ENCODE results near the gene LAMP5. TPM values are rescaled to one million over a fixed set of nuclear protein-coding genes. Genes with fewer than 3 reads are reported as not detected.
A peak's percentile ranks its signal among the peaks of the same experiment; 100 is the strongest.

LAMP5 gene
- polyA plus RNA-seq, 3 donors, result 7.2 to 8.0 (median 7.5) TPM

DNA sequence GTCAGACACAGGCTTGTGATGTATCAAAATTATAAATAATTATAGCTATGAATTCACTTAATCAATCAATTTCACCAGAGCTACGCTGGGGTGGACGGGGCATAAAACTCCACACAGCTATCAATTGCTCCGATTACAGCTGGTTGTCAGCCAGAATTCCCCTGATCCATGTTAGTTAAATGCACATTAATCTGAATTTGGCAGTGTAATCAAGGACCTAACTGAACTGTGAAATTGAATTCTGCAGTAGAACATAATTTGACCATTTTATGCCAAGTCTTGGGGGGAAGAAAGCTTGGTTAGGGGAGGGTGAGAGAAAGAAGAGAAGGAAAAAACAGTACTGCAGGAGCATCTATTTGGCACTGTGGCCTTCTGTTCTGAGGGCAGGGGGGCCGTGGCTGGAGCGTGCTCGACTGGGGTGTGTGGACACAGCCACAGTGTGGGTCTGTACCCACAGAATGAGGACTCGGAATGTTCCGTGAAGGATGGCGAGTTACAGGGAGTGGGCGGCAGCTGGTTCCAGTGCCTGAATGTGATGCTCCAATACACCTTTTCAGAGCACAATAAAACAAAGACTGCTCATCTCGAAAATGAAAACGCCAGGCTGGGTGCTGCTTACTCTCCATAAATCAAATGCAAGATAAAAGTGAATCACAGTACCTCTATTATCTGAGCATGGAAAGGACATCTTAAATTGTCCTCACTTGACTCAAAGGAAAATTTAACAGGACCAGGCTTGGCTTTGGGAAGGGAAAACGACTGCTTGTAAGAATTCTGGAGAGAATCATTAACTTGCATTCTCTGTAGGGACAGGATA is 59.2 kb downstream of the LAMP5 start:
- peak in 6 of 11 donors; percentile 7 to 45 (median 25) for DNase-seq (ENCODE audit: extremely low read depth in 1 of 11, low read depth in 9 of 11, low spot score in 4 of 11)

DNA sequence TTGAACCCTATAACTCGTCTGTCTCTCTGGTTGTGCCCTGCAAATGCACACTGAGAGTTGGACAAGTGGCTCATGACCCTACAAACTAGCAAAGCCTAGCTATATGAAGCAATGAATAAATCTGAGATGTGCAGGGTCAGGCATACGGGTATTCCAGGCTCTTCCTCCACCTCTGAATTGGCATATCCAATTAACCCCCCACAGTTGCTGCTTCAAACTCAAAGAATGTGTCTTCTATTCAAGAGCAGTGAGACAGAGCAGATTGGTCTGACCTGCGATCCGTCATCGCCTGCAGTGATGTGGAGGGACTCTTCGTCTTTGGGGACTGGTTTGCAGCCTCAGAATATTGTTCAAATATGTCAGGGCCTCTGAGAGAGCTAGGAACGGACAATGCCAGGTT is 59.8 kb downstream of the LAMP5 start:
- DNase-seq (ENCODE audit: extremely low read depth in 1 of 11, low read depth in 9 of 11, low spot score in 4 of 11), result peak in 2 of 11 donors; percentile 10 to 22

DNA sequence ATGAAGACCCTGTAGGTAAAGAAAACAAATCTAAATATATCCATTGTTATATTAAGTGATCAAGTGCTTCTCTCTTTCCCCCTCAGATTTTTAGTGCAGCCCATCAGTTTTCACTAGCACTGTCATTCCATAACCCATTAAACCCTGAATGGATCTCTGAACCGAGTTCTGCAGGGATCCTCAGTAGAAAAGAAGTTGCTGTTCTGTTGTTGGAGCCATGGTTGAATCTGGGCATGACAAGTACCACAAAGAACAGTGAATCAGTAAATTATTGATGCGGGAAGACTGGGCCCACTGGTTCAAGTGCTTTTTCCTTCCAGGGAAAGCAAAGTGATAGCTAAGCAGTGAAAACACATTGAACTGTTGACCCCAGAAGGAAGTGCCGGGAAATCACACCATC is 60.4 kb downstream of the LAMP5 start:
- DNase-seq (ENCODE audit: extremely low read depth in 1 of 11, low read depth in 9 of 11, low spot score in 4 of 11), result no peak

DNA sequence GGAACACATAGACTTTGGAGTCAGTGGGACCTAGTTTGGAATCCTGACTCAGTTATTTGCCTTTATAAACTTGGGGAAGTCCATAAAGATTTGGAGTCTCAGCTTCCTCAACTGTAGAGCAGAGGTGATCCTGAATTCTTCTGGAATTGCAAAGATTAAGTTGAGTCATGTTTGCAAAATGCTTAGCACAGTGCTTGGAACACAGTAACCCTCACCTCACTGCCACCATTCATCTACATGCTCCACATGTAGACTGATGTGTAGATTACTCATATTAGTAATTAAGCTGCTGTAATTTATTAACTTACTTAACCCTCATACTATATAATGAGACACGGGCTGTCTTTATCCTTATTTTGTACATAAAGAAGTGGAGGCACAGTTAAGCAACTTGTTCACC is 61.4 kb downstream of the LAMP5 start:
- DNase-seq (ENCODE audit: extremely low read depth in 1 of 11, low read depth in 9 of 11, low spot score in 4 of 11), result no peak

DNA sequence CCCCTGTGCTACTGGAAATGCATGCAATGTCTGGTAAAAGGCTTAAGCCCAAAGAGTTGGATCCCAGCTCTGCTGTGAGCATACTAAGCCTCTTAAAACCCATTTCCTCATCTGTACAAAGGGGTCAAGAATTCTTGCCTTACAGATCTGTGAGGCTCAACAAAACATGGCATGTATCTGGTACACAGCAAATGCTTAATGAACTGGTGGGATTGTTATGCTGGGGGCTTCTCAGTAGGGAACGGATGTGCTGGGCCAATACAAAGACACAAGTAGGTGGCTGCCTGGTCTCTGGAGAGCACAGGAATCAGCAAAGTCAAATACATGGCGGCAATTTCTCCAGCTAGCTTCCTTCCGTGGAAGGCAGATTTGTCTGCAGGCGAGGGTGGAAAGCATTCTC is 62.3 kb downstream of the LAMP5 start:
- no peak for DNase-seq (ENCODE audit: extremely low read depth in 1 of 11, low read depth in 9 of 11, low spot score in 4 of 11)

DNA sequence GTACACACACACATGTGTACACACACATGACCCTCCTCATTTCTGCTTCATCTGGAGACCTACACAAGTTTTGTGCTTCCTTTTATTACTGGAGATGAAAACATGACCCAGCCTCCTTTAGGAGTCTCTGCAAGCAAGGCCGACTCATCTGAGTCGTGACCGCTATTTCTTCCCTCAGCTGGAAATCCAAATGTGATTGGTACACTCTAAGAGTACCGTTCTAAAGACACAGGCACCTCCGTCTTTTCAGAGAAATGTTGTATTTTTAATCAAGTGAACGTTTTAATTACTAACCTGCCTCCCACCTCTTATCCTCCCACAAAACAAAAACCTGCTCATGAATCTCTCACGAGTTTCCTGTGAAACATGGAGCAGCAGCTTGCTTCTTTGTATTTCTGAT is 63.0 kb downstream of the LAMP5 start:
- no peak for DNase-seq (ENCODE audit: extremely low read depth in 1 of 11, low read depth in 9 of 11, low spot score in 4 of 11)

DNA sequence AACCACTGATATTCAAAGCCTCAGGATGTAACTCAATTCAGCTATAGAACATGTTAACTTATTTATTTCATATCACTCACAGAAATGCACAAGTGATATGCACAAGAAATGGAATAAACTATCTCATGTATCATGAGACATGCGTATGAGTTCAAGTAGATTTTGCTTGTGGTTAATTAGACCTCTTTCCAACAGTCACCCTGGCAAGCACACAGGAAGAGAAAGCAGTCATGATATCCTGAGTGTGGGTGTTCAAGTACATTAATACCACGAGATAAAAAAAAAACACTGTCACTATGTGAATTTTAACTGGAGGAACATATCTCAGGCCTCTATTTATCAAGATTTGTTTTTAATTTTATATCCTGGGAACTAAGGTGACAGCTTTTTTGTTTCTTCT is 64.2 kb downstream of the LAMP5 start:
- no peak for DNase-seq (ENCODE audit: extremely low read depth in 1 of 11, low read depth in 9 of 11, low spot score in 4 of 11)
